HG03196 (cell line): ENCODE data around the gene CKLF.

Source experiments
- ATAC-seq: cut with Tn5 transposase; IDR thresholded peaks from one replicate; pipeline ENCODE4 v1.9.1; 2021; ENCODE audit not compliant: unreplicated experiment

Gene CKLF

GRCh38 chr16:66614161-66614802 is 61.9 kb downstream of the CKLF start:
- ATAC-seq: no peak
